GM21515 (cell line): Measurements from ENCODE around the gene A4GALT.
"Not testable (repeated sequence)": the region's sequence is repeated elsewhere in the genome, so short reads cannot be mapped to it uniquely, and the experiment has no call there.

Experiments
- ATAC-seq: cut with Tn5 transposase; IDR thresholded peaks from one replicate; pipeline ENCODE4 v1.9.1; 2021; ENCODE audit not compliant: unreplicated experiment

The A4GALT gene

GRCh38 chr22:42742940-42743339 is 22.3 kb upstream of the A4GALT start:
- no peak for ATAC-seq

GRCh38 chr22:42740320-42740719 is 19.6 kb upstream of the A4GALT start:
- not testable (repeated sequence) for ATAC-seq

GRCh38 chr22:42734406-42734805 is 13.7 kb upstream of the A4GALT start:
- no peak for ATAC-seq

- not testable (repeated sequence) for ATAC-seq
These were observed 12.7 kb upstream of the A4GALT start for GRCh38 chr22:42733394-42733793.

- no peak for ATAC-seq
These were observed 11.4 kb upstream of the A4GALT start for GRCh38 chr22:42732081-42732480.

GRCh38 chr22:42726811-42727210 is 6.1 kb upstream of the A4GALT start:
- ATAC-seq, result no peak

- ATAC-seq, result no peak
These were observed 5.1 kb upstream of the A4GALT start for GRCh38 chr22:42725606-42726355.

- no peak for ATAC-seq
These were observed 3.4 kb upstream of the A4GALT start for GRCh38 chr22:42724062-42724461.

- ATAC-seq, result no peak
These were observed 370 bp upstream of the A4GALT start for GRCh38 chr22:42721045-42721434.

GRCh38 chr22:42719656-42720262 is 911 bp downstream of the A4GALT start:
- no peak for ATAC-seq

GRCh38 chr22:42719133-42719532 is 1.5 kb downstream of the A4GALT start:
- ATAC-seq, result no peak

GRCh38 chr22:42717197-42717928 is 3.3 kb downstream of the A4GALT start:
- ATAC-seq, result no peak

- no peak for ATAC-seq
These were observed 4.0 kb downstream of the A4GALT start for GRCh38 chr22:42716649-42717127.

GRCh38 chr22:42716221-42716620 is 4.4 kb downstream of the A4GALT start:
- no peak for ATAC-seq

- no peak for ATAC-seq
These were observed 5.8 kb downstream of the A4GALT start for GRCh38 chr22:42714768-42715390.

- ATAC-seq, result no peak
These were observed 6.4 kb downstream of the A4GALT start for GRCh38 chr22:42714308-42714707.

- no peak for ATAC-seq
These were observed 8.5 kb downstream of the A4GALT start for GRCh38 chr22:42711895-42712837.

GRCh38 chr22:42711281-42711731 is 9.4 kb downstream of the A4GALT start:
- no peak for ATAC-seq

- ATAC-seq, result no peak
These were observed 12.3 kb downstream of the A4GALT start for GRCh38 chr22:42708417-42708816.

- ATAC-seq, result no peak
These were observed 13.2 kb downstream of the A4GALT start for GRCh38 chr22:42707496-42707895.
